Esophagus muscularis mucosa (tissue), 4 donors: ENCODE results near the gene NEK9. TPM values are rescaled to one million over a fixed set of nuclear protein-coding genes. Genes with fewer than 3 reads are reported as not detected.

ENCODE experiments used
- DNase-seq: peaks from one replicate; pipeline ENCODE4 v3.0.0-alpha.2; 2017; ENCODE audit errors: extremely low spot score
- H3K27ac ChIP-seq, 4 donors: fragments of 200-600 bp; sonication (generic); replicated peaks in 1 of 4; 1 replicate in 3 of 4; 2 replicates in 1 of 4; pipeline ENCODE4 v1.5.1; 2016 to 2019; ENCODE audit warnings: mild to moderate bottlenecking in 1 of 4
- H3K27me3 ChIP-seq, 4 donors: fragments of 200-600 bp; sonication (generic); one replicate each; pipeline versions ENCODE4 v1.5.1 to v1.6.0; 2016 to 2019
- H3K36me3 ChIP-seq, 4 donors: fragments of 200-600 bp; sonication (generic); one replicate each; pipeline ENCODE4 v1.5.1; 2016 to 2019
- H3K4me1 ChIP-seq, 4 donors: fragments of 200-600 bp; sonication (generic); one replicate each; pipeline ENCODE4 v1.5.1; 2016 to 2019
- H3K4me3 ChIP-seq, 4 donors: fragments of 200-600 bp; sonication (generic); 1 replicate in 2 of 4; 2 replicates in 2 of 4; pipeline ENCODE4 v1.5.1; 2016 to 2019; ENCODE audit warnings: mild to moderate bottlenecking in 4 of 4, moderate library complexity in 1 of 4
- H3K9me3 ChIP-seq, 4 donors: fragments of 200-600 bp; sonication (generic); 1 replicate in 3 of 4; 2 replicates in 1 of 4; pipeline ENCODE4 v1.5.1; 2016 to 2019
- CTCF ChIP-seq, 3 experiments: fragments of 200-600 bp in 2 of 3; fragments of 450-650 bp in 1 of 3; sonication (generic) in 2 of 3; IDR thresholded peaks; one replicate each; pipeline ENCODE4 v1.5.1; 2017 to 2019; ENCODE audit warnings: antibody characterized with exemption in 3 of 3, mild to moderate bottlenecking in 2 of 3, moderate library complexity in 1 of 3
- EP300 ChIP-seq: sonication (generic); formaldehyde crosslinking; IDR thresholded peaks from one replicate; pipeline ENCODE4 v1.6.1; 2017; ENCODE audit warnings: antibody characterized with exemption
- POLR2A ChIP-seq: fragments of 450-650 bp; IDR thresholded peaks from one replicate; pipeline ENCODE4 v1.6.1; 2017; ENCODE audit warnings: antibody characterized with exemption, moderate library complexity, mild to moderate bottlenecking, low read depth
- POLR2AphosphoS5 ChIP-seq, 2 donors: sonication (generic); formaldehyde crosslinking; IDR thresholded peaks; one replicate each; pipeline ENCODE4 v1.6.1; 2017; ENCODE audit warnings: antibody characterized with exemption in 2 of 2
- WGBS: methylation state at CpG from one replicate; pipeline ENCODE4 v1.1.5; 2018; 5-methylcytosine and 5-hydroxymethylcytosine counted together
- intact Hi-C: fragments of 100-400 bp; cut with DNase I; formaldehyde crosslinking; loops from one replicate; pipeline ENCODE4 v1.15.1; 2023
- total RNA-seq, 4 donors: library from RNA; depleted of rRNA; stranded (reverse); fragments of >200 nt; gene quantifications; one replicate each; pipeline versions ENCODE4 v1.1.0 to v1.2.1, GENCODE V29; 2016

NEK9 gene
- total RNA-seq, 4 donors from 2014 or later: 52.3 to 111 (median 79.0) TPM

GRCh38 chr14:75168586-75169335 is 41.9 kb upstream of the NEK9 start:
- intact Hi-C loops: no loop called here
- Histone ChIP-seq H3K4me1 (peaks cover 43 to 82% (median 78%) of the 10 kb centered on the region in 4 donors), H3K4me3 (no peak overlapping the region), H3K27me3 (no peaks in the 10 kb centered on the region), H3K27ac (no peak overlapping the region), H3K9me3 (no peaks in the 10 kb centered on the region), H3K36me3 (peaks cover 0 to 4% (median 0%) of the 10 kb centered on the region in 4 donors)
- WGBS: 84% methylated on average over 3 of the region's 3 CpGs
- no peak for TF ChIP-seq CTCF (IDR thresholded peaks at IDR 0.05)
- TF ChIP-seq POLR2AphosphoS5 (IDR thresholded peaks at IDR 0.05): no peak
- no peak for TF ChIP-seq POLR2A
- TF ChIP-seq EP300: no peak
- DNase-seq: no peak

- H3K27ac ChIP-seq: peak overlapping the region in 1 of 4 donors; percentile 14
- WGBS: 96% methylated on average over 2 of the region's 2 CpGs
- H3K27me3 ChIP-seq: no peaks in the 10 kb centered on the region
- no peak overlapping the region for H3K4me3 ChIP-seq
- H3K36me3 ChIP-seq: no peaks in the 10 kb centered on the region
- peaks cover 35 to 70% (median 67%) of the 10 kb centered on the region in 4 donors for H3K4me1 ChIP-seq
- TF ChIP-seq POLR2A (no peak), POLR2AphosphoS5 (IDR thresholded peaks at IDR 0.05) (no peak), CTCF (IDR thresholded peaks at IDR 0.05) (no peak), EP300 (no peak)
- DNase-seq: no peak
- intact Hi-C loops: no loop called here
- no peaks in the 10 kb centered on the region for H3K9me3 ChIP-seq
Observed at GRCh38 chr14:75167325-75167724, 40.5 kb upstream of the NEK9 start.

GRCh38 chr14:75165586-75166391 is 38.9 kb upstream of the NEK9 start:
- no peak for TF ChIP-seq POLR2A
- TF ChIP-seq EP300: no peak
- no peak for TF ChIP-seq POLR2AphosphoS5 (IDR thresholded peaks at IDR 0.05)
- TF ChIP-seq CTCF (IDR thresholded peaks at IDR 0.05): no peak
- no peaks in the 10 kb centered on the region for H3K27me3 ChIP-seq
- no peaks in the 10 kb centered on the region for H3K36me3 ChIP-seq
- peaks cover 28 to 71% (median 61%) of the 10 kb centered on the region in 4 donors for H3K4me1 ChIP-seq
- DNase-seq: no peak
- WGBS: 57% methylated on average over 8 of the region's 8 CpGs
- no peak overlapping the region for H3K4me3 ChIP-seq
- no peaks in the 10 kb centered on the region for H3K9me3 ChIP-seq
- H3K27ac ChIP-seq: peak overlapping the region in 1 of 4 donors; percentile 31
- intact Hi-C loops: no loop called here

GRCh38 chr14:75164809-75165208 is 38.0 kb upstream of the NEK9 start:
- Histone ChIP-seq H3K27me3 (no peaks in the 10 kb centered on the region), H3K27ac (no peak overlapping the region), H3K9me3 (no peaks in the 10 kb centered on the region), H3K36me3 (no peaks in the 10 kb centered on the region), H3K4me3 (no peak overlapping the region), H3K4me1 (peaks cover 32 to 74% (median 65%) of the 10 kb centered on the region in 4 donors)
- no peak for DNase-seq
- WGBS: 98% methylated on average over 1 of the region's 1 CpG
- intact Hi-C loops: no loop called here
- TF ChIP-seq EP300: no peak
- no peak for TF ChIP-seq POLR2AphosphoS5 (IDR thresholded peaks at IDR 0.05)
- TF ChIP-seq CTCF (IDR thresholded peaks at IDR 0.05): no peak
- no peak for TF ChIP-seq POLR2A
